Measurements from ENCODE around the gene PSMG1. TPM values are rescaled to one million over a fixed set of nuclear protein-coding genes. Genes with fewer than 3 reads are reported as not detected.

The PSMG1 gene
- total and polyA plus RNA-seq, 9 of the 15 experiments (the other 6 are each of a cell fraction or from before 2014, with no cell fraction given) = 54.5 to 427 (median 328) TPM

DNA sequence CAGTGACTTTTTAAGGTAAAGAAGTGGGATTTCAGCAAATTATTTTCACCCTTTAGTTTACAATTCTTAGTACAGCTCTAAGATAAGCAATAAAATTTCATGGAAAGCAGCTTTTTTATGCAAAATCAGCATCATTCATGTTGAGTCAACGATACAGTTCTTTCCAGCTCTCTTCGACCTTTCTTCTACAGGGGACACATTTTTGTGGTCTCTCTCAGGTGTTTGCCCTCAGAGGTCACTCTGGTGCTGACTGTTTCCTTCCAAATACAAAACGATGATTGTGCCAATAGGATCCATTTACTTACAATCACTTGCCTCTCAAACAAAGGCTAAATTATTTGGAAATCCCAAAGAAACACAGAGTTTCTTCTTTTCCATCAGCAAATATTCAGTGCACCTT is 51.0 kb downstream of the PSMG1 start:
- Histone ChIP-seq H3K9me1 (ENCODE audit: control insufficient read depth, insufficient read depth, low read length) (no peaks in the 10 kb centered on the region), H4K20me1 (replicated peaks; ENCODE audit: control insufficient read depth, insufficient read depth, low read length) (no peaks in the 10 kb centered on the region), H3K27me3 (ENCODE audit: control insufficient read depth in 2 of 2, insufficient read depth in 2 of 2, low read length in 2 of 2) (peaks cover 4 to 17% of the 10 kb centered on the region in 2 experiments; a peak in 3 of 5 replicates), H3K9ac (ENCODE audit: insufficient read depth in 1 of 2, low read depth in 2 of 2, low read length in 2 of 2) (no peak overlapping the region), H2AFZ (ENCODE audit: low read depth, low read length) (no peak overlapping the region), H3K4me3 (no peak overlapping the region), H3K79me2 (ENCODE audit: control insufficient read depth, insufficient read depth, low read length) (no peaks in the 10 kb centered on the region), H3K4me2 (ENCODE audit: insufficient read depth, low read length) (no peak overlapping the region), H3K36me3 (ENCODE audit: control insufficient read depth, insufficient read depth, low read length) (no peaks in the 10 kb centered on the region), H3K9me3 (replicated peaks; ENCODE audit: control insufficient read depth, insufficient read depth, low read depth, low read length) (no peaks in the 10 kb centered on the region), H3K27ac (ENCODE audit: extremely low read depth, low read depth, low read length) (no peak overlapping the region), H3K4me1 (replicated peaks in 1 of 2; ENCODE audit: control insufficient read depth in 2 of 2, insufficient read depth in 2 of 2, low read length in 2 of 2) (peaks cover 0 to 2% of the 10 kb centered on the region in 2 experiments; a peak in 2 of 5 replicates)
- in situ Hi-C loops (cut with MboI) = no loop called here
- no peak for ATAC-seq
- WGBS (ENCODE audit: insufficient coverage, low coverage, missing lambda C conversion rate) = 0% methylated on average over 3 of the region's 3 CpGs
- no peak for TF ChIP-seq NCOA4 (IDR thresholded peaks at IDR 0.05; ENCODE audit: partially characterized antibody)
- 0 out of 2 replicates have a peak, but pooled peaks have one; percentile 24 for TF ChIP-seq ZNF316 (IDR thresholded peaks at IDR 0.05)
- intact Hi-C loops (cut with micrococcal nuclease) = no loop called here
- BruUV-seq (replicated peaks) = no TSS peak
- no peak for DNase-seq (ENCODE audit: extremely low read depth in 1 of 4, low spot score in 3 of 4)
- ChIA-PET CTCF (ENCODE audit: low intra/inter-chr PET ratio) (interaction anchor here (0.8 kb wide), 1 partner anchor 396 kb away, joined by 3 read pairs; no protein-coding TSS in a partner anchor), POLR2A (interaction anchor here (0.9 to 1.3 kb wide), 2 partner anchors 9 to 37 kb away, joined by 3 read pairs; no protein-coding TSS in a partner anchor)
- no peak for FAIRE-seq

DNA sequence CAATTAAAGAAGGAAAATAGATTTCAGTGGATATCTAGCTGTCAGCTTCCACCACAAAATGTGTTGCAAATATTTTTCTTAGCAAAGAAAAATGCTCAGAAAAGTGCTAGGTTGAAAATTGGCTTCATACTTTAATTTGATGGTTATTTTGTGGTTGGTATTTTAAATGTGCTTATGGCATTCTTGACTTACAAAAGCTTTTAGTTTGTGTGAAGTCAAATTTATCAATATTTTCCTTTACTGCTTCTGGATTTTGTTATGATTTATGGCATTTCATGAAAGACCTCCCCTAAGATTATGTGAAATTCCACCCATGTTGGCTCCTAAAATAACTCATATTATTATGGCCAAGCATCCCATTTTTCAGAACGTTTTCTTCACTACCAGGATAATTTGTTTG is 51.5 kb downstream of the PSMG1 start:
- Histone ChIP-seq H3K9me1 (ENCODE audit: control insufficient read depth, insufficient read depth, low read length) (no peaks in the 10 kb centered on the region), H3K79me2 (ENCODE audit: control insufficient read depth, insufficient read depth, low read length) (no peaks in the 10 kb centered on the region), H3K36me3 (ENCODE audit: control insufficient read depth, insufficient read depth, low read length) (no peaks in the 10 kb centered on the region), H3K27ac (ENCODE audit: extremely low read depth, low read depth, low read length) (no peak overlapping the region), H4K20me1 (replicated peaks; ENCODE audit: control insufficient read depth, insufficient read depth, low read length) (no peaks in the 10 kb centered on the region), H3K4me2 (ENCODE audit: insufficient read depth, low read length) (no peak overlapping the region), H3K4me3 (no peak overlapping the region), H3K9me3 (replicated peaks; ENCODE audit: control insufficient read depth, insufficient read depth, low read depth, low read length) (no peaks in the 10 kb centered on the region), H3K9ac (ENCODE audit: insufficient read depth in 1 of 2, low read depth in 2 of 2, low read length in 2 of 2) (no peak overlapping the region), H2AFZ (ENCODE audit: low read depth, low read length) (no peak overlapping the region), H3K4me1 (replicated peaks in 1 of 2; ENCODE audit: control insufficient read depth in 2 of 2, insufficient read depth in 2 of 2, low read length in 2 of 2) (no peaks in the 10 kb centered on the region), H3K27me3 (ENCODE audit: control insufficient read depth in 2 of 2, insufficient read depth in 2 of 2, low read length in 2 of 2) (peaks cover 4 to 17% of the 10 kb centered on the region in 2 experiments; a peak in 3 of 5 replicates)
- in situ Hi-C loops (cut with MboI) = no loop called here
- no peak for DNase-seq (ENCODE audit: extremely low read depth in 1 of 4, low spot score in 3 of 4)
- ChIA-PET CTCF (ENCODE audit: low intra/inter-chr PET ratio) (no interaction called here), POLR2A (interaction anchor here (0.9 to 1.3 kb wide), 2 partner anchors 10 to 36 kb away, joined by 3 read pairs; no protein-coding TSS in a partner anchor)
- ATAC-seq = no peak
- 0% methylated on average over 1 of the region's 1 CpG for WGBS (ENCODE audit: insufficient coverage, low coverage, missing lambda C conversion rate)
- TF ChIP-seq SPI1 (IDR thresholded peaks at IDR 0.05; ENCODE audit: borderline replicate concordance, low read depth, low read length) = no peak
- TF ChIP-seq, protein P1, sequence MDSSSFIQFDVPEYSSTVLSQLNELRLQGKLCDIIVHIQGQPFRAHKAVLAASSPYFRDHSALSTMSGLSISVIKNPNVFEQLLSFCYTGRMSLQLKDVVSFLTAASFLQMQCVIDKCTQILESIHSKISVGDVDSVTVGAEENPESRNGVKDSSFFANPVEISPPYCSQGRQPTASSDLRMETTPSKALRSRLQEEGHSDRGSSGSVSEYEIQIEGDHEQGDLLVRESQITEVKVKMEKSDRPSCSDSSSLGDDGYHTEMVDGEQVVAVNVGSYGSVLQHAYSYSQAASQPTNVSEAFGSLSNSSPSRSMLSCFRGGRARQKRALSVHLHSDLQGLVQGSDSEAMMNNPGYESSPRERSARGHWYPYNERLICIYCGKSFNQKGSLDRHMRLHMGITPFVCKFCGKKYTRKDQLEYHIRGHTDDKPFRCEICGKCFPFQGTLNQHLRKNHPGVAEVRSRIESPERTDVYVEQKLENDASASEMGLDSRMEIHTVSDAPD (CRISPR knock-in tag; IDR thresholded peaks at IDR 0.05) = no peak
- no peak for TF ChIP-seq GABPA (tag; conservative IDR thresholded peaks at IDR 0.05; ENCODE audit: low read depth)
- no peak for FAIRE-seq
- intact Hi-C loops (cut with micrococcal nuclease) = no loop called here
- BruUV-seq (replicated peaks) = no TSS peak
